HEK293 (cell line): ENCODE results near the gene TENT4B.
A peak's percentile ranks its signal among the peaks of the same experiment; 100 is the strongest.

Experiments used
- KLF1 ChIP-seq: fragments of 450-650 bp; formaldehyde crosslinking; IDR thresholded peaks from 2 replicates; pipeline ENCODE4 v1.5.1; 2016; ENCODE audit warnings: missing biosample characterization, missing genetic modification characterization
- OVOL3 ChIP-seq: fragments of 450-650 bp; formaldehyde crosslinking; IDR thresholded peaks from 2 replicates; pipeline ENCODE4 v1.5.1; 2016; ENCODE audit warnings: missing biosample characterization, missing genetic modification characterization
- PRDM1 ChIP-seq: fragments of 450-650 bp; formaldehyde crosslinking; IDR thresholded peaks from 2 replicates; pipeline ENCODE4; 2016; ENCODE audit warnings: missing biosample characterization, missing genetic modification characterization
- ZBTB17 ChIP-seq: fragments of 450-650 bp; formaldehyde crosslinking; IDR thresholded peaks from 2 replicates; pipeline ENCODE4 v1.5.1; 2016; ENCODE audit warnings: missing biosample characterization, missing genetic modification characterization
- ZBTB8A ChIP-seq: fragments of 450-650 bp; formaldehyde crosslinking; IDR thresholded peaks from 2 replicates; pipeline ENCODE4 v1.5.1; 2016; ENCODE audit warnings: missing biosample characterization, missing genetic modification characterization
- ZNF133 ChIP-seq: fragments of 450-650 bp; formaldehyde crosslinking; IDR thresholded peaks from 2 replicates; pipeline ENCODE4 v1.5.1; 2016; ENCODE audit warnings: missing biosample characterization, missing genetic modification characterization
- ZNF140 ChIP-seq: fragments of 450-650 bp; formaldehyde crosslinking; IDR thresholded peaks from 2 replicates; pipeline ENCODE4 v1.5.1; 2016; ENCODE audit warnings: missing biosample characterization, missing genetic modification characterization
- ZNF184 ChIP-seq: fragments of 450-650 bp; IDR thresholded peaks from 2 replicates; pipeline ENCODE4 v1.5.1; 2018; ENCODE audit warnings: missing biosample characterization, mild to moderate bottlenecking, missing genetic modification characterization
- ZNF214 ChIP-seq: fragments of 450-650 bp; formaldehyde crosslinking; IDR thresholded peaks from 2 replicates; pipeline ENCODE4 v1.5.1; 2017; ENCODE audit warnings: missing biosample characterization, mild to moderate bottlenecking, missing genetic modification characterization, borderline replicate concordance
- ZNF302 ChIP-seq: fragments of 450-650 bp; formaldehyde crosslinking; IDR thresholded peaks from 2 replicates; pipeline ENCODE4 v1.5.1; 2016; ENCODE audit warnings: missing biosample characterization, missing genetic modification characterization, low read depth
- ZNF335 ChIP-seq: fragments of 450-650 bp; formaldehyde crosslinking; conservative IDR thresholded peaks from 2 replicates; pipeline ENCODE4 v1.5.1; 2016; ENCODE audit warnings: missing biosample characterization, missing genetic modification characterization
- ZNF530 ChIP-seq: fragments of 450-650 bp; formaldehyde crosslinking; IDR thresholded peaks from 2 replicates; pipeline ENCODE4 v1.5.1; 2016; ENCODE audit warnings: low read depth, missing biosample characterization, missing genetic modification characterization
- ZNF548 ChIP-seq: fragments of 450-650 bp; formaldehyde crosslinking; IDR thresholded peaks from 2 replicates; pipeline ENCODE4 v1.5.1; 2016; ENCODE audit warnings: missing biosample characterization, missing genetic modification characterization
- ZNF555 ChIP-seq: fragments of 450-650 bp; formaldehyde crosslinking; conservative IDR thresholded peaks from 2 replicates; pipeline ENCODE4 v1.5.1; 2017; ENCODE audit warnings: missing biosample characterization, mild to moderate bottlenecking, missing genetic modification characterization, inconsistent platforms
- ZNF610 ChIP-seq: fragments of 450-650 bp; formaldehyde crosslinking; IDR thresholded peaks from 2 replicates; pipeline ENCODE4 v1.5.1; 2016; ENCODE audit warnings: missing biosample characterization, missing genetic modification characterization, borderline replicate concordance
- ZNF621 ChIP-seq: fragments of 450-650 bp; formaldehyde crosslinking; IDR thresholded peaks from 2 replicates; pipeline ENCODE4 v1.5.1; 2017; ENCODE audit warnings: missing biosample characterization, missing genetic modification characterization
- ZNF654 ChIP-seq: fragments of 450-650 bp; formaldehyde crosslinking; IDR thresholded peaks from 2 replicates; pipeline ENCODE4 v1.5.1; 2016; ENCODE audit warnings: low read depth, missing biosample characterization, missing genetic modification characterization
- ZNF670 ChIP-seq: fragments of 450-650 bp; formaldehyde crosslinking; IDR thresholded peaks from 2 replicates; pipeline ENCODE4 v1.5.1; 2016; ENCODE audit warnings: missing biosample characterization, missing genetic modification characterization, low read depth
- ZNF677 ChIP-seq: fragments of 450-650 bp; IDR thresholded peaks from 2 replicates; pipeline ENCODE4 v1.5.0; 2018; ENCODE audit warnings: missing biosample characterization, mild to moderate bottlenecking, missing genetic modification characterization, moderate library complexity
- ZNF747 ChIP-seq: fragments of 450-650 bp; formaldehyde crosslinking; IDR thresholded peaks from 2 replicates; pipeline ENCODE4 v1.5.1; 2016; ENCODE audit warnings: missing biosample characterization, missing genetic modification characterization
- ZNF76 ChIP-seq: fragments of 450-650 bp; formaldehyde crosslinking; IDR thresholded peaks from 2 replicates; pipeline ENCODE4; 2016; ENCODE audit warnings: low read depth, missing biosample characterization, missing genetic modification characterization, borderline replicate concordance
- TF ChIP-seq, protein P1 (sequence below): fragments of 450-650 bp; formaldehyde crosslinking; IDR thresholded peaks from 2 replicates; pipeline ENCODE4 v1.5.1; 2016; ENCODE audit warnings: missing biosample characterization, missing genetic modification characterization
- TF ChIP-seq, protein P2 (sequence below): fragments of 450-650 bp; formaldehyde crosslinking; IDR thresholded peaks from 2 replicates; pipeline ENCODE4 v1.5.1; 2016; ENCODE audit warnings: missing biosample characterization, missing genetic modification characterization
- TF ChIP-seq, protein P3 (sequence below): fragments of 450-650 bp; formaldehyde crosslinking; IDR thresholded peaks from 2 replicates; pipeline ENCODE4 v1.5.1; 2016; ENCODE audit warnings: missing biosample characterization, missing genetic modification characterization
- TF ChIP-seq, protein P4 (sequence below): fragments of 450-650 bp; formaldehyde crosslinking; IDR thresholded peaks from 2 replicates; pipeline ENCODE4 v1.5.1; 2016; ENCODE audit warnings: missing biosample characterization, missing genetic modification characterization
- TF ChIP-seq, protein P5 (sequence below): fragments of 450-650 bp; formaldehyde crosslinking; IDR thresholded peaks from 2 replicates; pipeline ENCODE4 v1.5.1; 2016; ENCODE audit warnings: missing biosample characterization, missing genetic modification characterization
- TF ChIP-seq, protein P6 (sequence below): fragments of 450-650 bp; IDR thresholded peaks from 2 replicates; pipeline ENCODE4 v1.5.1; 2018; ENCODE audit warnings: missing biosample characterization, mild to moderate bottlenecking, missing genetic modification characterization

The TENT4B gene

DNA sequence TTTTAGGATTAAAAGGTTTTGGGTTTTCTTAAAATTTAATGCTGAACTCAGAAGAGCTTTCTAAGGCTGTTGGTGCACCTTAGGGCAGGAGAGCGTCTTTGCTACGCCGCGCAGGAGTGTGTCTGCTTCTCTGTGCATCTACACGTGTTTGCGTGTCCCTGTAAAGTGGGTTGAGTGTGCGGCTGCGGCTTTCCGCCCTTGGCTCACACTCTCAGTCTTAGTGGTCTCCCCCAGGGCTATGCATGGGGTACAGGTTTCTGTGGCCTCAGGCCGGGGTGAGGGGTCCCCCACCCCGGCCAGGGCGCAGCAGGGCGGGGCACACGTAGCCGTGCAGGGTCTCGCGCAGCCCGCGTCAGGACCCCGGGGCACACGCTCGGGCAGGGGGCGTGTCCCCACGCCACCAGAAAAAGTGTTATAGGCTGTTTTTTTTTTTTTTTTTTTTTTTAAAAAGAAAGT is 727 bp upstream of the TENT4B start (continued):
- TF ChIP-seq, protein P1, sequence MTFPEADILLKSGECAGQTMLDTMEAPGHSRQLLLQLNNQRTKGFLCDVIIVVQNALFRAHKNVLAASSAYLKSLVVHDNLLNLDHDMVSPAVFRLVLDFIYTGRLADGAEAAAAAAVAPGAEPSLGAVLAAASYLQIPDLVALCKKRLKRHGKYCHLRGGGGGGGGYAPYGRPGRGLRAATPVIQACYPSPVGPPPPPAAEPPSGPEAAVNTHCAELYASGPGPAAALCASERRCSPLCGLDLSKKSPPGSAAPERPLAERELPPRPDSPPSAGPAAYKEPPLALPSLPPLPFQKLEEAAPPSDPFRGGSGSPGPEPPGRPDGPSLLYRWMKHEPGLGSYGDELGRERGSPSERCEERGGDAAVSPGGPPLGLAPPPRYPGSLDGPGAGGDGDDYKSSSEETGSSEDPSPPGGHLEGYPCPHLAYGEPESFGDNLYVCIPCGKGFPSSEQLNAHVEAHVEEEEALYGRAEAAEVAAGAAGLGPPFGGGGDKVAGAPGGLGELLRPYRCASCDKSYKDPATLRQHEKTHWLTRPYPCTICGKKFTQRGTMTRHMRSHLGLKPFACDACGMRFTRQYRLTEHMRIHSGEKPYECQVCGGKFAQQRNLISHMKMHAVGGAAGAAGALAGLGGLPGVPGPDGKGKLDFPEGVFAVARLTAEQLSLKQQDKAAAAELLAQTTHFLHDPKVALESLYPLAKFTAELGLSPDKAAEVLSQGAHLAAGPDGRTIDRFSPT (tag by site-specific recombination): no peak
- TF ChIP-seq PRDM1 (peak; percentile 77; the same call in 1 of the 2 replicates), ZNF670 (no peak), ZNF214 (tag by site-specific recombination) (no peak), ZNF610 (tag by site-specific recombination) (no peak), ZNF335 (tag by site-specific recombination) (peak; percentile 96), ZNF548 (tag by site-specific recombination) (no peak), ZNF76 (no peak), ZNF654 (tag by site-specific recombination) (no peak), ZBTB8A (tag by site-specific recombination) (no peak), ZNF133 (tag by site-specific recombination) (no peak), OVOL3 (tag by site-specific recombination) (no peak), ZNF555 (tag by site-specific recombination) (no peak), ZNF677 (no peak), ZBTB17 (tag by site-specific recombination) (0 out of 2 replicates have a peak, but pooled peaks have one; percentile 14), ZNF621 (tag by site-specific recombination) (no peak), ZNF140 (tag by site-specific recombination) (no peak), KLF1 (no peak), ZNF302 (tag by site-specific recombination) (no peak), ZNF530 (tag by site-specific recombination) (no peak), ZNF747 (tag by site-specific recombination) (no peak), ZNF184 (tag by site-specific recombination) (no peak)
- TF ChIP-seq, protein P2, sequence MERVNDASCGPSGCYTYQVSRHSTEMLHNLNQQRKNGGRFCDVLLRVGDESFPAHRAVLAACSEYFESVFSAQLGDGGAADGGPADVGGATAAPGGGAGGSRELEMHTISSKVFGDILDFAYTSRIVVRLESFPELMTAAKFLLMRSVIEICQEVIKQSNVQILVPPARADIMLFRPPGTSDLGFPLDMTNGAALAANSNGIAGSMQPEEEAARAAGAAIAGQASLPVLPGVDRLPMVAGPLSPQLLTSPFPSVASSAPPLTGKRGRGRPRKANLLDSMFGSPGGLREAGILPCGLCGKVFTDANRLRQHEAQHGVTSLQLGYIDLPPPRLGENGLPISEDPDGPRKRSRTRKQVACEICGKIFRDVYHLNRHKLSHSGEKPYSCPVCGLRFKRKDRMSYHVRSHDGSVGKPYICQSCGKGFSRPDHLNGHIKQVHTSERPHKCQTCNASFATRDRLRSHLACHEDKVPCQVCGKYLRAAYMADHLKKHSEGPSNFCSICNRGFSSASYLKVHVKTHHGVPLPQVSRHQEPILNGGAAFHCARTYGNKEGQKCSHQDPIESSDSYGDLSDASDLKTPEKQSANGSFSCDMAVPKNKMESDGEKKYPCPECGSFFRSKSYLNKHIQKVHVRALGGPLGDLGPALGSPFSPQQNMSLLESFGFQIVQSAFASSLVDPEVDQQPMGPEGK (tag by site-specific recombination): no peak
- TF ChIP-seq, protein P3, sequence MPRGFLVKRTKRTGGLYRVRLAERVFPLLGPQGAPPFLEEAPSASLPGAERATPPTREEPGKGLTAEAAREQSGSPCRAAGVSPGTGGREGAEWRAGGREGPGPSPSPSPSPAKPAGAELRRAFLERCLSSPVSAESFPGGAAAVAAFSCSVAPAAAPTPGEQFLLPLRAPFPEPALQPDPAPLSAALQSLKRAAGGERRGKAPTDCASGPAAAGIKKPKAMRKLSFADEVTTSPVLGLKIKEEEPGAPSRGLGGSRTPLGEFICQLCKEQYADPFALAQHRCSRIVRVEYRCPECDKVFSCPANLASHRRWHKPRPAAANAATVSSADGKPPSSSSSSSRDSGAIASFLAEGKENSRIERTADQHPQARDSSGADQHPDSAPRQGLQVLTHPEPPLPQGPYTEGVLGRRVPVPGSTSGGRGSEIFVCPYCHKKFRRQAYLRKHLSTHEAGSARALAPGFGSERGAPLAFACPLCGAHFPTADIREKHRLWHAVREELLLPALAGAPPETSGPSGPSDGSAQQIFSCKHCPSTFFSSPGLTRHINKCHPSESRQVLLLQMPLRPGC (tag by site-specific recombination): no peak
- TF ChIP-seq, protein P4, sequence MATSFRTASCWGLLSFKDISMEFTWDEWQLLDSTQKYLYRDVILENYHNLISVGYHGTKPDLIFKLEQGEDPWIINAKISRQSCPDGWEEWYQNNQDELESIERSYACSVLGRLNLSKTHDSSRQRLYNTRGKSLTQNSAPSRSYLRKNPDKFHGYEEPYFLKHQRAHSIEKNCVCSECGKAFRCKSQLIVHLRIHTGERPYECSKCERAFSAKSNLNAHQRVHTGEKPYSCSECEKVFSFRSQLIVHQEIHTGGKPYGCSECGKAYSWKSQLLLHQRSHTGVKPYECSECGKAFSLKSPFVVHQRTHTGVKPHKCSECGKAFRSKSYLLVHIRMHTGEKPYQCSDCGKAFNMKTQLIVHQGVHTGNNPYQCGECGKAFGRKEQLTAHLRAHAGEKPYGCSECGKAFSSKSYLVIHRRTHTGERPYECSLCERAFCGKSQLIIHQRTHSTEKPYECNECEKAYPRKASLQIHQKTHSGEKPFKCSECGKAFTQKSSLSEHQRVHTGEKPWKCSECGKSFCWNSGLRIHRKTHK (tag by site-specific recombination): no peak
- TF ChIP-seq, protein P5, sequence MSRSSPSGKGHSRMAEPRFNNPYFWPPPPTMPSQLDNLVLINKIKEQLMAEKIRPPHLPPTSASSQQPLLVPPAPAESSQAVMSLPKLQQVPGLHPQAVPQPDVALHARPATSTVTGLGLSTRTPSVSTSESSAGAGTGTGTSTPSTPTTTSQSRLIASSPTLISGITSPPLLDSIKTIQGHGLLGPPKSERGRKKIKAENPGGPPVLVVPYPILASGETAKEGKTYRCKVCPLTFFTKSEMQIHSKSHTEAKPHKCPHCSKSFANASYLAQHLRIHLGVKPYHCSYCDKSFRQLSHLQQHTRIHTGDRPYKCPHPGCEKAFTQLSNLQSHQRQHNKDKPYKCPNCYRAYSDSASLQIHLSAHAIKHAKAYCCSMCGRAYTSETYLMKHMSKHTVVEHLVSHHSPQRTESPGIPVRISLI (tag by site-specific recombination): 0 out of 2 replicates have a peak, but pooled peaks have one; percentile 62
- TF ChIP-seq, protein P6, sequence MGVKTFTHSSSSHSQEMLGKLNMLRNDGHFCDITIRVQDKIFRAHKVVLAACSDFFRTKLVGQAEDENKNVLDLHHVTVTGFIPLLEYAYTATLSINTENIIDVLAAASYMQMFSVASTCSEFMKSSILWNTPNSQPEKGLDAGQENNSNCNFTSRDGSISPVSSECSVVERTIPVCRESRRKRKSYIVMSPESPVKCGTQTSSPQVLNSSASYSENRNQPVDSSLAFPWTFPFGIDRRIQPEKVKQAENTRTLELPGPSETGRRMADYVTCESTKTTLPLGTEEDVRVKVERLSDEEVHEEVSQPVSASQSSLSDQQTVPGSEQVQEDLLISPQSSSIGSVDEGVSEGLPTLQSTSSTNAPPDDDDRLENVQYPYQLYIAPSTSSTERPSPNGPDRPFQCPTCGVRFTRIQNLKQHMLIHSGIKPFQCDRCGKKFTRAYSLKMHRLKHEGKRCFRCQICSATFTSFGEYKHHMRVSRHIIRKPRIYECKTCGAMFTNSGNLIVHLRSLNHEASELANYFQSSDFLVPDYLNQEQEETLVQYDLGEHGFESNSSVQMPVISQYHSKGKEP (tag by site-specific recombination): no peak
